ENCODE results near the gene LOX. TPM values are rescaled to one million over a fixed set of nuclear protein-coding genes. Genes with fewer than 3 reads are reported as not detected.

LOX gene
- total RNA-seq, 1 donor from 2014 or later, result 6.0 TPM

Other genes starting within 250 kb of the LOX start
- not detected for gene FTMT, start 226.4 kb downstream of the LOX start, total RNA-seq
- gene SRFBP1, start 116.3 kb downstream of the LOX start, total RNA-seq, result 8.1 TPM
- not detected for gene ZNF474, start 51.3 kb upstream of the LOX start, total RNA-seq
- 1.7 TPM for gene SNCAIP, start 234.0 kb upstream of the LOX start, total RNA-seq